ENCODE results near the gene SLC7A10.

The SLC7A10 gene

DNA sequence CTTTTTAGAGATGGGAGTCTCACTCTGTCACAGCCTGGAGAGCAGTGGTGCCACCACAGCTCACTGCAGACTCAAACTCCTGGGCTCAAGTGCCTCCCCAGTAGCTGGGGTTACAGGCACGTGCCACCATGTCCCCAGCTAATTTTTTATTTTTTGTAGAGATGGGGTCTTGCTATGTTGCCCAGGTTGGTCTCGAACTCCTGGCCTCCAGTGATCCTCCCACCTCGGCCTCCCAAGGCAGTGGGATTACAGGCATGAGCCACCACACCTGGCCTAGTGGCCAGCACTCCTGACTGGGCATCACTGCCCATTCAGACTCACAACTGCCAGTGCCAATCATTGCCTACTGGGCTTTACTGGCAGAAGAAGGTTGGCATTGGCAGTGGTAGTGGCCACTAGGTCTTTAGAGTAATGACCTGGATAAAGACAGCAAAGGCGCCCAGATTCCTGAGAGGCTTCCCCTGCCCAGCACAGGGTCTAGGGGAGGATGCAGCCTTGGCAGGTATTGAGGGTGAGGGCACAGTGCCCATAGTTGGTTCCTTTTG, 26.8 kb upstream of the SLC7A10 start:
- TF ChIP-seq, protein P1, sequence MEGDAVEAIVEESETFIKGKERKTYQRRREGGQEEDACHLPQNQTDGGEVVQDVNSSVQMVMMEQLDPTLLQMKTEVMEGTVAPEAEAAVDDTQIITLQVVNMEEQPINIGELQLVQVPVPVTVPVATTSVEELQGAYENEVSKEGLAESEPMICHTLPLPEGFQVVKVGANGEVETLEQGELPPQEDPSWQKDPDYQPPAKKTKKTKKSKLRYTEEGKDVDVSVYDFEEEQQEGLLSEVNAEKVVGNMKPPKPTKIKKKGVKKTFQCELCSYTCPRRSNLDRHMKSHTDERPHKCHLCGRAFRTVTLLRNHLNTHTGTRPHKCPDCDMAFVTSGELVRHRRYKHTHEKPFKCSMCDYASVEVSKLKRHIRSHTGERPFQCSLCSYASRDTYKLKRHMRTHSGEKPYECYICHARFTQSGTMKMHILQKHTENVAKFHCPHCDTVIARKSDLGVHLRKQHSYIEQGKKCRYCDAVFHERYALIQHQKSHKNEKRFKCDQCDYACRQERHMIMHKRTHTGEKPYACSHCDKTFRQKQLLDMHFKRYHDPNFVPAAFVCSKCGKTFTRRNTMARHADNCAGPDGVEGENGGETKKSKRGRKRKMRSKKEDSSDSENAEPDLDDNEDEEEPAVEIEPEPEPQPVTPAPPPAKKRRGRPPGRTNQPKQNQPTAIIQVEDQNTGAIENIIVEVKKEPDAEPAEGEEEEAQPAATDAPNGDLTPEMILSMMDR (conservative IDR thresholded peaks at IDR 0.05) = no peak
- no peak overlapping the region for H3K27ac ChIP-seq

DNA sequence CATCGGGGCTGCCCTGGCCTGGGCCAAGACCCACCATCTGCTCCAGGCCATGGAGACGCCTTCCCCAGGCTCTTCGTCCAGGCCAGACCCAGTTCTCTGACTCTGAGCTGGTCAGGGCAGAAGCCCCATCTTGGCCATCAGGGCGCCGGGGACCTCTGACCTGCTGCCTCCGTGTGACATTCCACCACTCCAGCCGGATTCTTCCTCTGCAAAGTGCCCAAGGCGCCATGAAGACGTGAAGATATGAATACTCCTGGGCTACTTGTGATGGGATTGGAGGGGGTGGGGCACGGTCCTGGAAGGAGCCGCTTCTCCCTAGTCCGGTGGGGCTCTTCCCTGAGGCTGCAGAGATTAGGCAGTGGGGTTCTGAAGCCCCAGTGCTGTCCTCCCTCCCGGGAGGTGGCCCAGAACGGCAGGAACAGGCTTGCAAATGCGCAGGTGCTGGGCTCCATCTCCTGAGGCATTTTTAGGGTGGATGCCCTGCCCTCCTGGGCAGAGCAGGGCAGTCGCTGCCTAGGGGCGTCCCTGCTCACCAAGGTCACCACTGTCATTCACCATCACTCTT, 26.0 kb upstream of the SLC7A10 start:
- TF ChIP-seq, protein P1 (conservative IDR thresholded peaks at IDR 0.05) = no peak
- no peak overlapping the region for H3K27ac ChIP-seq

DNA sequence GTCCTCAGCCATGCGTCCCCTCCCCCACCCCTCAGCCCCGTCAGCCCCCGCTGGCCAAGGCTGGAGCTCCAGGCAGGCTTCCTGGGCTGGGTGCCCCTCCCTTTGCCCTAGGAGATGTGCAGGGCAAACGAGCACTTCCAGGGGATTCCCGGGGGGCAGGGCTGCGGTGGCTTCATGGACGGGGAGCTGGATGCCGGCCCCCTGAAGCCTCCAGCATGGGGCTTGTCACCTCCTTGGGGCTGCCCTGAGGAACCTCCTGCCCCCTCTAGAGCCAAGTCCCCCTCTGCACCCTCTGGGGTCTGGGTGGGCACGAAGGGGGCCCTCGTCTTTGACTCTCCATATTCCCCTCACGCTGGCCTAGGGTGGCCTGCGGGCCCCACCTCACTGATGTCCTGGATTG, 25.4 kb upstream of the SLC7A10 start:
- TF ChIP-seq, protein P1 (conservative IDR thresholded peaks at IDR 0.05) = no peak

DNA sequence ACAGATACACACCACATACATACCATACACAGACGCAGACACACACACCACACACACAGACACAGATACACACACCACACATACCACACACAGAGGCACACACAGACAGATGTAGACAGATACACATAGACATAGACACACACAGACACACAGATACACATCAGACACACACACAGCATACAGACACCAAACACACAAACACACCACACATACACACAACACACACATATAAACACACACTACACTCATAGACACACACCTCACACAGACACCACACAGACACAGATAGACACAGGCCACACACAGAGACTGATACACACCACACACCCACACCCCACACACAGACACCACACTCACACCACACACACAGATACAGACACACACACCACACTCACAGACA, 24.9 kb upstream of the SLC7A10 start:
- no peak overlapping the region for H3K27ac ChIP-seq
- TF ChIP-seq, protein P1 (conservative IDR thresholded peaks at IDR 0.05) = no peak

More for the DNA sequence above, 25.4 kb upstream of the SLC7A10 start:
- no peak overlapping the region for H3K27ac ChIP-seq

DNA sequence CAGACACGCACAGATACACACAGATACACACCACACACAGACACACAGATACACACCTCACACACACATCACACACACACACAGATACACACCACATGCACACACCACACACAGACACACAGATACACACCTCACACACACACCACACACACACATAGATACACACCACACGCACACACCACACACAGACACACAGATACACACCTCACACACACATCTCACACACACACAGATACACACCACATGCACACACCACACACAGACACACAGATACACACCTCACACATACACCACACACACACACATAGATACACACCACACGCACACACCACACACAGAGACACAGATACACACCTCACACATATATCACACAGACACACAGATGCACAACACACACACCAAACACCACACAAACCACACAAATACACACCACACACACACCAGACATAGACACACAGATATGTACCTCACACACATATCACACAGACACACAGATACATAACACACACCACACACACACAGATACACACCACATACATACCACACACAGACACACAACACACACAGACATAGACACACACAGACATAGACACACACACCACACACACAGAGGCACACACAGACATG, 24.2 kb upstream of the SLC7A10 start:
- no peak overlapping the region for H3K27ac ChIP-seq
- TF ChIP-seq, protein P1 (conservative IDR thresholded peaks at IDR 0.05) = no peak

DNA sequence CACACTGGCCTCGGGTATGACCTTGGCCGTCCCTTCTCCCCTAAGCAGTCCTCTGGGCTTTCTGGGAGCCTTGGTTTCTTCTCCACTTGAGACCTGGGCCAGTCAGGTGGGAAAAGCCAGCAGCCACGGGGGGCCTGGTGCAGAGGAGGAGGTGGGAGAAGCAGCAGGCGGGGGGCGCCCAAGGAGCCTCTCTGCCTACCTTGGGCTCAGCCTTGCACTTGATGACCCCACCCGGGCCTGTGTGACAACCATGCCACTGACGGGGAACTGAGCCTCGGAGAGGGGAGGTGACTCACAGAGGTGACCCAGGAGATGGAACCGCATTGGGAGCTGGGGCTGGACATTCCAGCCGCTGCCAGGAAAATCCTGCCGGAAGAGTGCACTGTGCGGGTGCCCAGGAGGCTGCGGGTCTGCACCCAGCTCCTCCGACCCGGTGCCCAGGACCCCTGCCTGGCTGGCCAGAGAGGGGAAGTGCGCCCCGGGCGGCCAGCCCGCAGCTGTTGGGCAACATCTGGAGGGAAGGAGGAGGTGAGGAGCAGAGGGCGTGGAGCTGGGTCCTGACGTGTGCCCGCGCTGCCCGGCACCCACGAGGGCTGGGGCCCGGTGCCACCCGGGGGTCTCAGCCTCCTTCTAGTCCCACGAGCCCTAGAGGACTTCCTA, 23.4 kb upstream of the SLC7A10 start:
- TF ChIP-seq, protein P1 (conservative IDR thresholded peaks at IDR 0.05) = no peak

DNA sequence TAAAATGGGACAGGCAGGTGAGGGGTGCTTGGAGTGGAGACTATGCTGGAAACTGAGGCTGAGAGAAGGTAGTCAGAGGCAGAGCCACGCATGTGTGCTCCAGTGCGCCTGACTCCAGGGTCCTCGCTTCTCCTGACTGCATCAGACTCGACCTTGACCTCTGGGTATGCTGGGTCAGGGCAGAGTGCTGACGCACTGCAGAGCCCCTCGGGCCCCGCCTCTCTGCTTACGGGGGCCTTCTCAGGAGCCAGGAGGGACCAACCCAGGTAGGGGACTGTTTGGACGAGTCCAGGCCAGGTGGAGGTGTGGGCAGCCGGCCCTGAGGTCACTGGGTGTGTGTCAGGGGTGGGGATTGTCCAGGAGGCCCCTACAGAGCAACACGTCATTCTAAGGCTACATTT, 22.9 kb upstream of the SLC7A10 start:
- TF ChIP-seq, protein P1 (conservative IDR thresholded peaks at IDR 0.05) = no peak
- H3K27ac ChIP-seq = no peak overlapping the region

More for the DNA sequence above, 23.4 kb upstream of the SLC7A10 start:
- no peak overlapping the region for H3K27ac ChIP-seq

All from VCaP (cell line).